Activated CD8-positive, alpha-beta memory T cell treated with anti-CD3 and anti-CD28 coated beads, Interleukin-2, amount 50 U/mL, for 4 hours (primary cell): Measurements from ENCODE around the gene DNAJC9.

Source experiments
- DNase-seq: peaks from one replicate; pipeline ENCODE4 v3.0.0-alpha.2; 2020

Gene DNAJC9

GRCh38 chr10:73238990-73239566, 8.0 kb downstream of the DNAJC9 start:
- DNase-seq, result no peak

- DNase-seq, result no peak
Observed at GRCh38 chr10:73234695-73235094, 12.4 kb downstream of the DNAJC9 start.

DNA sequence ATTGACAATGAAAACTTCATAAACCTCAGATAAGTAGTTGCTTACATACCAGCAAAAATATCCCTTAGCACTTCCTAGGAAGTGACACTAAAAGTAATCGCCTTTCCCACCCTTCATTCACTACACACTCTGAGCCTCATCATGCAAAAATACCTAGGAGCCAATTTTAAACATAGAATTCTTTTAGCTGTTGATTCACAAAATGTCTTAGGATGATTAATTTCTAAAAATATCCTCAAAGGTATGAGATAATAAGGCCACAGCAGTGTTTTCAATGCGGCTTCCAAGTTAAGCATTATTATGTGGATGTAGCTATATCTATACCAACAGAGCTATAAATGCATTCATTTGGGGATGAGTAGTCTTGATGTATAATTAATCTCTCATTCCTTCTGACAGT, 13.2 kb downstream of the DNAJC9 start:
- no peak for DNase-seq

DNA sequence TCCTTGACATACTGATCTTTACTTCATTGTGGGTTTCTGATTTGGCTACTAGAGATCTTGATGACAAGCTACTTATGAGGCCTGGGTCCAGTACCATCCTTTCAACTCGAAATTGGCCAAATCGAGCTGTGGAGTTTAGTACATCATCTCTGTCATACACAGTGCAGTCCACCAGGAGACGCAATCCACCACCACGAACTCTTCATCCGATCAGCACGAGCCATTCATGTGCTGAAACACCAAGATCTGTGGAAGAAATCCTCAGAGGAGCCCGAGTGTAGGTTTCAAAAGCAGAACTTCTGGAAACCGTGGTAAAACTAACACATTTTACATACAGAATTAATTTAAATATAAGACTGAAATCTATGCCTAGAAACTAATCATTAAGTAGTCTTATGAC, 14.2 kb downstream of the DNAJC9 start:
- DNase-seq, result no peak

DNA sequence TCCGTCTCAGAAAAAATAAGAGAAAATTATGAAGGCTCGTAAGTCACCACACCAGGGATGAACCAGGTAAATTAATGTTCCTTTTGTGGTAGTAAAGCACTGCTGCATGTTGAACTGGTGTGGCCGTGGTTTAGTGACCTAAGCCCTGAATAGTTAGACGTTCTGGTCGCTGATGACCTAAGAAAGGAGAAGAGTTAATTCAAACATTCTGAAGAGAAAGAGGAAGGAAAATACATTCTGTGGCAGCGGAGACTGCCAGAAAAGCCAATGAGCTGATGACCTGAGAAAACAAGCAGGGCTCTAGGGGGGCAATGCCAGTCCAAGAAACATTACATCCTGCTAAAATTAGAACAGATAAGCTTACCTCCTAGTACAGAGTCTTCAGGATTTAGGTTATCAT, 17.5 kb downstream of the DNAJC9 start:
- no peak for DNase-seq

DNA sequence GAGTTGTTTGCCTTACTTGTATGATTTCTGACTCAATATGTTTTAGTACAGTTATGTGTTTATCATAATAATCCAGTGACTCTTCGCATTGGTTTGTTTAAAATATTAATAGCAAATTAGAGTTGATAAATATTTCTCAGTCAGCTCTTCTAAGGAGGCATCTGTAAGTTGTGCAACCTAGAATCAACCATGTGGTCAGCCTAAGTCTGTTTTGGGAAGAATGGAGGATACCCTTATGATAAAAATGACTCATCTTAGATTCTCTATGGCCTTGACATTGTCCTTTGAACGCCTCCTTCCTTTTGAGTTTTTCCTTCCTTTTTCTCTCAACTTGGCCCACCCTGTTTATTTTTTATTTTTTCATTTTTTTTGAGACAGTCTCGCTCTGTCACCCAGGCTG, 18.8 kb downstream of the DNAJC9 start:
- no peak for DNase-seq

DNA sequence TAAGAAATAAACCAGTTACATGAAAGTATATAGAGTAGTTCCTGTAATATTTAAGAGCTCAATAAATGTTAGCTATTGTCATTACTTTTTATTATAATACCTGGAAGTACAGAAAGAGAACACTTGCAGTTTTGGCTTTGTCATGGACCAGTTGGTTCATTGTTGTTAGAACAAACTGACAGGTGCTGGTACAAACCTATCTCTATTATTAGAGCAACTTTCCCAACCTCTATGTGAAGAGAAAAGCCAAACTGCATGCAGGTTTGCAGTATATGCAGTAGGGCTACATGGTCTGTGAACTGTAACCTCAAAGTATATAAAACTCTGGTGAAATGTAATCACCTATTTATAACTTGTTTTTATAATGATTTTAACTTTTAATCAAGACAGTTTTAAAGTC, 20.4 kb downstream of the DNAJC9 start:
- no peak for DNase-seq

DNA sequence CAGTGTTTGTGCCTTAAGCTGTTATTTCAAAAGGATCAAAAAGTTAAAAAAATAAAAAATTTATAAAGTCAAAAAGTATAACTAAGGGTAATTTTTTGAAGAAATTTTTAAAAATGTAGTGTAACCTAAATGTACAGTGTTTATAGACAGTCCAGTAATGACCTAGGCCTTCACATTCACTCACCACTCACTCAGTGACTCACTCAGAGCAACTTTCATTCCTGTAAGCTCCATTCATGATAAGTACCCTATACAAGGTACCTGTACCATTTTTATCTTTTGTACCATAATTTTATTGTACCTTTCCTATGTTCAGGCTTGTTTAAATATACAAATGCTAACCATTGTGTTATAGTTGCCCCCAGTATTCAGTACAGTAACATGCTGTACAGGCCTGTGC, 21.5 kb downstream of the DNAJC9 start:
- no peak for DNase-seq

DNA sequence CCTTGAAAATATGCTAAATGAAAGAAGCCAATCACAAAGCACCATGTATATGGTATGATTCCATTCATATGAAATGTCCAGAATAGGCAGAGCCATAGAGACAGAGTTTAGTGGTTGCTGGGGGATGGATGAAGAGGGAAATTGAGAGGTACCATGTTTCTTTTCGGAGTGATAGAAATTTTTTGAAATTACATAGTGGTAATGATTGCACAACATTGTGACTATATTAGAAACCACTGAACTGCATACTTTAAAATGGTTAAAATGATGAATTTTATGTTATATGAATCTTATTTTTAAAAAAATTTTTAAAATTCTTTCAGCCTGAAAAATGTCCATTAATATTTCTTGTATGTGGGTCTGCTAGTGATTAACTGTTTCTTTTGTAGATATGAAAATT, 26.1 kb downstream of the DNAJC9 start:
- DNase-seq, result no peak

DNA sequence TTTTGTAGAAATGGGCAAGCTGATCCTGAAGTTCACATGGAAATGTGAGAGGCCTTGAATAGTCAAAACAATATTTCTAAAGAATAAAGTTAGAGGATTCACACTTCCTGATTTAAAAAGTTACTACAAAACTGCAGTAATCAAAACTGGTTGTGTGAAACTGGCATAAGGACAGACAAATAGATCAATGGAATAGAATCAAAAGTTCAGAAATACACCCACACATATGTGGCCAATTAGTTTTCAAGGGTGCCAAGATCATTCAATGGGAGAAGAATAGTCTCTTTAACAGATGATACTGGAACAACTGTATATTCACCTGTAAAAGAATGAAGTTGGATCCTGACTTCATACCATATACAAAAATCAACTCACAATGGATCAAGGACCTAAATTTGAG, 27.7 kb downstream of the DNAJC9 start:
- no peak for DNase-seq

GRCh38 chr10:73218431-73219191, 28.4 kb downstream of the DNAJC9 start:
- DNase-seq, result no peak

- DNase-seq, result no peak
Observed at GRCh38 chr10:73217628-73218027, 29.4 kb downstream of the DNAJC9 start.

DNA sequence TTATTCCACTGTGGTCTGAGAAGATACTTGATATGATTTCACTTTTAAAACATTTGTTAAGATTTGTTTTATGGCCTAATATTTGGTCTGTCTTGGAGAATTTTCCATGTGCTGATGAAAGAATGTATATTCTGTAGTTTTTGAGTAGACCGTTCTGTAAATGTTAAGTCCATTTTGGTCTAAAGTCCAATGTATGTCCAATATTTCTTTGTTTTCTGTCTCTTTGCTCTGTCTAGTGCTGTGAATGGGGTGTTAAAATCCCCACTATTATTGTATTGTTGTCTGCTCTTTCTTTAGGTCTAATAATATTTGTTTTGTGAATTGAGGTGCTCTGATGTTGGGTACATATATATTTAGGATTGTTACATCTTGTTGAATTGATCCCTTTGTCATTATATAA, 31.3 kb downstream of the DNAJC9 start:
- DNase-seq, result no peak

- no peak for DNase-seq
Observed at GRCh38 chr10:73211106-73211811, 35.8 kb downstream of the DNAJC9 start.

DNA sequence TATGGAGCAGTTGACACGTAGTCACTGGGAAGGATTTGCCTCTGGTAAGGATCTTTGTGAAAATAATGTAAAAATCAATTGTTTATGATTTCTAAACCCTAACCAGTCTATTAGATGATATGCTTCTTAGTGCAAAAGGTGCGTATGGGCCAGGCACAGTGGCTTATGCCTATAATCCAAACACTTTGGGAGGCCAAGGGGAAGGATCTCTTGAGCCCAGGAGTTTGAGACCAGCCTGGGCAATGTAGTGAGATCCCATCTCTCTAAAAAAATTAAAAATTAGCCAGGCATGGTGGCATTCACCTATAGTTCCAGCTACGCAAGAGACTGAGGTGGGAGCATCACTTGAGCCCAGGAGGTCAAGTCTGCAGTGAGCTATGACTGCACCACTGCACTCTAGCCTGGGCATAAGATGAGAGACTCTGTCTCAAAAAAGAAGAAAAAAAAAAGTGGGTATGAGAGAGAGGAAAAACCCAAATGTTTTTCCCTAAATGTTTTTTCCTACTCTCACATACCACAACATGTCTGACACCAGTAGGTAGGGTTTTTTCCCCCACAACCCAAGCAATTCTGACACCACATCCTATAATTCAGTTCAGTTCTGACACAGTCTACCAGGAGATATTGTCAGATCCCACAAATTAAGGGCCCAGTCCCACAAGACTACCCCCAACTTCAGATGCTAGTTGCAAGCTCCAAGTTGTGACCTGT, 36.5 kb downstream of the DNAJC9 start:
- no peak for DNase-seq

- DNase-seq, result no peak
Observed at GRCh38 chr10:73209705-73210104, 37.4 kb downstream of the DNAJC9 start.

DNA sequence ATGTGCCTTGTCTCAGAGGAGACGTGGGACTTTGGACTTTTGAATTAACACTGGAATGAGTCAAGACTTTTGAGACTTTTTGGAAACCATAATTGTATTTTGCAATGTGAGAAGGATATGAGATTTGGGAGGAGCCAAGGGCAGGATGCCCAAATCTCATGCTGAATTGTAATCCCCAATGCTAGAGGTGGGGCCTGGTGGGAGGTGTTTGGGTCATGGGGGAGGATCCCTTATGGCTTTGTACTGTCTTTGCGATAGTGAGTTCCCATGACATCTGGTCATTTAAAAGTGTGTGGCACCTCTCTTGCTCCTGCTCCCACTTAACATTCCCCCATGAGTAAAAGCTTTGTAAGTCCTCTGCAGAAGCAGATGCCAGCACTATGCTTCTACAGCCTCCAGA, 39.2 kb downstream of the DNAJC9 start:
- no peak for DNase-seq

GRCh38 chr10:73206385-73206784, 40.7 kb downstream of the DNAJC9 start:
- DNase-seq, result no peak

GRCh38 chr10:73205890-73206289, 41.2 kb downstream of the DNAJC9 start:
- DNase-seq, result no peak

- no peak for DNase-seq
Observed at GRCh38 chr10:73205081-73205480, 42.0 kb downstream of the DNAJC9 start.
